HUES6 (cell line): ENCODE measurements around the gene GTPBP10.

Experiments
- H3K27ac ChIP-seq: 2 replicates; pipeline ENCODE4 v1.7.0; 2013; ENCODE audit warnings: low read depth, mild to moderate bottlenecking, low read length, inconsistent platforms
- H3K27me3 ChIP-seq: 2 replicates; pipeline ENCODE4 v1.6.1; 2013; ENCODE audit warnings: low read length; ENCODE audit not compliant: control insufficient read depth, insufficient read depth
- H3K36me3 ChIP-seq: 2 replicates; pipeline ENCODE4 v1.6.1; 2013; ENCODE audit warnings: low read length; ENCODE audit not compliant: control insufficient read depth, insufficient read depth
- H3K4me1 ChIP-seq: 2 replicates; pipeline ENCODE4 v1.6.1; 2013; ENCODE audit warnings: low read length; ENCODE audit not compliant: control insufficient read depth, insufficient read depth
- H3K4me3 ChIP-seq: 2 replicates; pipeline ENCODE4 v1.5.1; 2013; ENCODE audit warnings: low read depth, low read length
- H3K9ac ChIP-seq: one replicate; pipeline ENCODE4 v1.6.1; 2013; ENCODE audit warnings: mild to moderate bottlenecking, low read length
- H3K9me3 ChIP-seq: 2 replicates; pipeline ENCODE4 v1.6.1; 2013; ENCODE audit warnings: low read depth, low read length; ENCODE audit not compliant: control insufficient read depth, insufficient read depth

Gene GTPBP10

GRCh38 chr7:90404777-90405176 lies 58.3 kb downstream of the GTPBP10 start:
- peaks cover 6% of the 10 kb centered on the region; the same call in 1 of the 2 replicates for H3K27me3 ChIP-seq
- H3K4me3 ChIP-seq, result no peak overlapping the region
- H3K9ac ChIP-seq, result no peak overlapping the region
- no peak overlapping the region for H3K27ac ChIP-seq
- H3K9me3 ChIP-seq, result no peaks in the 10 kb centered on the region
- peaks cover 37% of the 10 kb centered on the region for H3K36me3 ChIP-seq
- no peaks in the 10 kb centered on the region; the same call in 1 of the 2 replicates for H3K4me1 ChIP-seq

GRCh38 chr7:90407484-90407821 lies 60.9 kb downstream of the GTPBP10 start:
- no peak overlapping the region for H3K4me3 ChIP-seq

GRCh38 chr7:90408142-90408541 lies 61.6 kb downstream of the GTPBP10 start:
- H3K27me3 ChIP-seq, result no peaks in the 10 kb centered on the region
- H3K4me3 ChIP-seq, result no peak overlapping the region
- peaks cover 53% of the 10 kb centered on the region for H3K36me3 ChIP-seq
- H3K9ac ChIP-seq, result no peak overlapping the region
- H3K9me3 ChIP-seq, result no peaks in the 10 kb centered on the region
- no peaks in the 10 kb centered on the region for H3K4me1 ChIP-seq
- no peak overlapping the region for H3K27ac ChIP-seq

More at GRCh38 chr7:90407484-90407821, 60.9 kb downstream of the GTPBP10 start:
- Histone ChIP-seq H3K36me3 (peaks cover 46% of the 10 kb centered on the region), H3K27ac (no peak overlapping the region), H3K9ac (no peak overlapping the region), H3K27me3 (no peaks in the 10 kb centered on the region), H3K4me1 (no peaks in the 10 kb centered on the region; the same call in 1 of the 2 replicates), H3K9me3 (no peaks in the 10 kb centered on the region)

- Histone ChIP-seq H3K27me3 (no peaks in the 10 kb centered on the region), H3K36me3 (peaks cover 62% of the 10 kb centered on the region), H3K27ac (no peak overlapping the region), H3K9me3 (no peaks in the 10 kb centered on the region), H3K9ac (no peak overlapping the region), H3K4me1 (no peaks in the 10 kb centered on the region), H3K4me3 (no peak overlapping the region)
These were observed 63.2 kb downstream of the GTPBP10 start for GRCh38 chr7:90409667-90410066.

GRCh38 chr7:90411510-90411909 lies 65.0 kb downstream of the GTPBP10 start:
- Histone ChIP-seq H3K9me3 (no peaks in the 10 kb centered on the region), H3K4me3 (no peak overlapping the region), H3K9ac (no peak overlapping the region), H3K27ac (no peak overlapping the region), H3K4me1 (no peaks in the 10 kb centered on the region), H3K36me3 (peaks cover 49% of the 10 kb centered on the region), H3K27me3 (no peaks in the 10 kb centered on the region)

- no peaks in the 10 kb centered on the region for H3K4me1 ChIP-seq
- no peak overlapping the region for H3K4me3 ChIP-seq
- H3K36me3 ChIP-seq, result peaks cover 38% of the 10 kb centered on the region
- H3K9me3 ChIP-seq, result no peaks in the 10 kb centered on the region
- no peak overlapping the region for H3K27ac ChIP-seq
- H3K27me3 ChIP-seq, result no peaks in the 10 kb centered on the region
- H3K9ac ChIP-seq, result no peak overlapping the region
These were observed 66.1 kb downstream of the GTPBP10 start for GRCh38 chr7:90412458-90413184.

GRCh38 chr7:90413185-90413528 lies 66.6 kb downstream of the GTPBP10 start:
- Histone ChIP-seq H3K9ac (no peak overlapping the region), H3K27ac (no peak overlapping the region), H3K36me3 (peaks cover 34% of the 10 kb centered on the region), H3K27me3 (no peaks in the 10 kb centered on the region), H3K9me3 (no peaks in the 10 kb centered on the region), H3K4me3 (no peak overlapping the region), H3K4me1 (no peaks in the 10 kb centered on the region)

GRCh38 chr7:90421651-90422050 lies 75.1 kb downstream of the GTPBP10 start:
- Histone ChIP-seq H3K4me1 (no peaks in the 10 kb centered on the region), H3K9ac (no peak overlapping the region), H3K36me3 (no peaks in the 10 kb centered on the region), H3K9me3 (peaks cover 13% of the 10 kb centered on the region), H3K27me3 (no peaks in the 10 kb centered on the region), H3K4me3 (no peak overlapping the region), H3K27ac (no peak overlapping the region)

- peaks cover 13% of the 10 kb centered on the region for H3K9me3 ChIP-seq
These were observed 78.2 kb downstream of the GTPBP10 start for GRCh38 chr7:90424720-90425119.

GRCh38 chr7:90425376-90425775 lies 78.9 kb downstream of the GTPBP10 start:
- Histone ChIP-seq H3K9me3 (peaks cover 13% of the 10 kb centered on the region), H3K4me3 (no peak overlapping the region), H3K9ac (no peak overlapping the region), H3K27me3 (no peaks in the 10 kb centered on the region), H3K36me3 (no peaks in the 10 kb centered on the region), H3K4me1 (no peaks in the 10 kb centered on the region), H3K27ac (no peak overlapping the region)

More at GRCh38 chr7:90424720-90425119, 78.2 kb downstream of the GTPBP10 start:
- Histone ChIP-seq H3K27ac (no peak overlapping the region), H3K27me3 (no peaks in the 10 kb centered on the region), H3K9ac (no peak overlapping the region), H3K4me1 (no peaks in the 10 kb centered on the region), H3K36me3 (no peaks in the 10 kb centered on the region), H3K4me3 (no peak overlapping the region)

- peaks cover 16% of the 10 kb centered on the region; the same call in 1 of the 2 replicates for H3K9me3 ChIP-seq
- H3K27ac ChIP-seq, result no peak overlapping the region
- H3K9ac ChIP-seq, result no peak overlapping the region
- H3K36me3 ChIP-seq, result no peaks in the 10 kb centered on the region
- H3K4me1 ChIP-seq, result no peaks in the 10 kb centered on the region
- H3K27me3 ChIP-seq, result no peaks in the 10 kb centered on the region
- no peak overlapping the region for H3K4me3 ChIP-seq
These were observed 84.3 kb downstream of the GTPBP10 start for GRCh38 chr7:90430614-90431460.
